Stomach (tissue), 9 donors: ENCODE results near the gene NFIX. TPM values are rescaled to one million over a fixed set of nuclear protein-coding genes. Genes with fewer than 3 reads are reported as not detected.

ENCODE experiments used
- DNase-seq, 2 donors: peaks; one replicate each; pipeline versions ENCODE4 v3.0.0 to v3.0.0-alpha.2; 2013 to 2019
- H3K27ac ChIP-seq, 5 donors: fragments of 200-600 bp in 4 of 5; sonication (generic) in 4 of 5; one replicate each; pipeline ENCODE4 v1.5.1; 2013 to 2019; ENCODE audit warnings: mild to moderate bottlenecking in 1 of 5, moderate library complexity in 1 of 5
- H3K27me3 ChIP-seq, 3 donors: fragments of 200-600 bp; sonication (generic); one replicate each; pipeline ENCODE4 v1.5.1; 2017 to 2019; ENCODE audit warnings: mixed run types in 1 of 3
- H3K36me3 ChIP-seq, 4 donors: fragments of 200-600 bp; sonication (generic); 1 replicate in 3 of 4; 2 replicates in 1 of 4; pipeline ENCODE4 v1.5.1; 2016 to 2019
- H3K4me1 ChIP-seq, 4 donors: fragments of 200-600 bp; sonication (generic); one replicate each; pipeline ENCODE4 v1.5.1; 2016 to 2019
- H3K4me3 ChIP-seq, 4 donors: fragments of 200-600 bp; sonication (generic) in 3 of 4; one replicate each; pipeline ENCODE4 v1.5.1; 2016 to 2019; ENCODE audit warnings: mild to moderate bottlenecking in 1 of 4
- H3K9me3 ChIP-seq, 4 donors: fragments of 200-600 bp; sonication (generic); one replicate each; pipeline ENCODE4 v1.5.1; 2016 to 2019
- CTCF ChIP-seq, 7 experiments: fragments of 450-650 bp in 4 of 7; fragments of 200-600 bp in 3 of 7; sonication (generic) in 3 of 7; IDR thresholded peaks; one replicate each; pipeline ENCODE4 v1.5.1; 2016 to 2019; ENCODE audit warnings: antibody characterized with exemption in 7 of 7, control low read depth in 2 of 7, mild to moderate bottlenecking in 1 of 7
- EP300 ChIP-seq: sonication (generic); formaldehyde crosslinking; IDR thresholded peaks from one replicate; pipeline ENCODE4 v1.6.1; 2017; ENCODE audit warnings: antibody characterized with exemption
- POLR2A ChIP-seq, 4 donors: fragments of 450-650 bp; IDR thresholded peaks; one replicate each; pipeline ENCODE4 v1.6.1; 2016; ENCODE audit warnings: antibody characterized with exemption in 4 of 4, control low read depth in 2 of 4, mild to moderate bottlenecking in 1 of 4, moderate library complexity in 1 of 4
- POLR2AphosphoS5 ChIP-seq, 3 donors: sonication (generic); formaldehyde crosslinking; IDR thresholded peaks; one replicate each; pipeline ENCODE4 v1.6.1; 2016; ENCODE audit warnings: antibody characterized with exemption in 3 of 3
- WGBS, 5 donors: extraction: QIAGEN DNeasy Blood & Tissue Kit in 3 of 5; methylation state at CpG; one replicate each; pipeline versions ENCODE4 v1.1.5 to v1.1.7; 2013 to 2018; 5-methylcytosine and 5-hydroxymethylcytosine counted together
- intact Hi-C: fragments of 100-400 bp; cut with DNase I; formaldehyde crosslinking; loops from one replicate; pipeline ENCODE4 v1.15.1; 2023; ENCODE audit warnings: low total_unique reads
- polyA plus RNA-seq, 3 donors: library from polyadenylated mRNA; stranded (reverse); fragments of 200-250 nt; gene quantifications; one replicate each; pipeline ENCODE4 v1.2.3, GENCODE V29; 2013
- total RNA-seq, 5 donors: library from RNA; depleted of rRNA; stranded (reverse); fragments of >200 nt; gene quantifications; one replicate each; pipeline versions ENCODE4 v1.1.0 to v1.2.3, GENCODE V29; 2014 to 2016
- donor health status: healthy with polysubstance abuse.
- donor health status: Bipolar disorder and iron deficiency.
- donor health status: healthy.

Gene NFIX
- total and polyA plus RNA-seq, 8 donors, result 11.5 to 183 (median 37.6) TPM

- intact Hi-C loops, result no loop called here
- Histone ChIP-seq H3K36me3 (peaks cover 0 to 22% (median 17%) of the 10 kb centered on the region in 4 donors), H3K9me3 (no peaks in the 10 kb centered on the region), H3K27me3 (peaks cover 0 to 3% (median 0%) of the 10 kb centered on the region in 3 donors), H3K27ac (peak within 1 kb of the TSS; percentile 74 to 96 (median 86)), H3K4me1 (peaks cover 37 to 78% (median 59%) of the 10 kb centered on the region in 4 donors), H3K4me3 (peak within 1 kb of the TSS; percentile 39 to 53 (median 42))
- peak; percentile 86 to 88 for DNase-seq
- TF ChIP-seq POLR2AphosphoS5 (IDR thresholded peaks at IDR 0.05) (peak; percentile 35 to 75 (median 68)), EP300 (no peak), POLR2A (IDR thresholded peaks at IDR 0.05) (no peak), CTCF (IDR thresholded peaks at IDR 0.05) (peak in 1 of 7 experiments; percentile 14)
- 0 to 2% (median 2%) methylated on average over 34 to 46 of the region's 47 CpGs for WGBS, 5 donors
These were observed 107.6 kb downstream of the NFIX start, which contains the start of gene LYL1 for GRCh38 chr19:13102666-13103580. LYL1 (minus strand) TSS chr19:13102858; CDS start chr19:13101171, 1,687 bp downstream.

GRCh38 chr19:13103581-13104359 lies 108.5 kb downstream of the NFIX start:
- Histone ChIP-seq H3K36me3 (peaks cover 0 to 30% (median 23%) of the 10 kb centered on the region in 4 donors), H3K27me3 (no peaks in the 10 kb centered on the region), H3K4me3 (peak overlapping the region in 3 of 4 donors; percentile 34 to 53 (median 41)), H3K4me1 (peaks cover 29 to 70% (median 51%) of the 10 kb centered on the region in 4 donors), H3K9me3 (no peaks in the 10 kb centered on the region), H3K27ac (peak overlapping the region in 4 of 5 donors; percentile 79 to 96 (median 88))
- TF ChIP-seq POLR2A (IDR thresholded peaks at IDR 0.05), result no peak
- intact Hi-C loops, result no loop called here
- 74 to 83% (median 77%) methylated on average over 9 to 13 of the region's 13 CpGs for WGBS, 5 donors
- no peak for DNase-seq

- Histone ChIP-seq H3K36me3 (peaks cover 3 to 36% (median 29%) of the 10 kb centered on the region in 4 donors), H3K27ac (peak overlapping the region; percentile 50 to 96 (median 69)), H3K9me3 (no peaks in the 10 kb centered on the region), H3K4me3 (peak overlapping the region; percentile 10 to 41 (median 34)), H3K27me3 (no peaks in the 10 kb centered on the region), H3K4me1 (peaks cover 24 to 63% (median 44%) of the 10 kb centered on the region in 4 donors)
- WGBS, 5 donors, result 30 to 51% (median 45%) methylated on average over 22 to 33 of the region's 33 CpGs
- intact Hi-C loops, result no loop called here
- peak; percentile 45 to 78 for DNase-seq
- peak in 2 of 3 donors; percentile 35 to 70 for TF ChIP-seq POLR2AphosphoS5 (IDR thresholded peaks at IDR 0.05)
- no peak for TF ChIP-seq POLR2A (IDR thresholded peaks at IDR 0.05)
- peak in 5 of 7 experiments; percentile 35 to 84 (median 66) for TF ChIP-seq CTCF (IDR thresholded peaks at IDR 0.05)
- TF ChIP-seq EP300, result no peak
These were observed 109.1 kb downstream of the NFIX start for GRCh38 chr19:13104360-13104847.

GRCh38 chr19:13104848-13105711 lies 109.8 kb downstream of the NFIX start:
- 73 to 80% (median 76%) methylated on average over 26 to 29 of the region's 29 CpGs for WGBS, 5 donors
- Histone ChIP-seq H3K36me3 (peaks cover 9 to 43% (median 36%) of the 10 kb centered on the region in 4 donors), H3K9me3 (no peaks in the 10 kb centered on the region), H3K4me3 (peak overlapping the region; percentile 10 to 41 (median 34)), H3K27me3 (no peaks in the 10 kb centered on the region), H3K4me1 (peaks cover 18 to 56% (median 38%) of the 10 kb centered on the region in 4 donors), H3K27ac (peak overlapping the region; percentile 50 to 96 (median 69))
- DNase-seq, result no peak
- intact Hi-C loops, result no loop called here
- no peak for TF ChIP-seq POLR2A (IDR thresholded peaks at IDR 0.05)
- TF ChIP-seq POLR2AphosphoS5 (IDR thresholded peaks at IDR 0.05), result no peak
- TF ChIP-seq CTCF (IDR thresholded peaks at IDR 0.05), result peak in 1 of 7 experiments; percentile 21
- TF ChIP-seq EP300, result no peak
